SK-N-SH treated with all-trans-retinoic acid at 6 μM for 48 hours (cell line): Measurements from ENCODE around the gene ST3GAL3.

Source experiments
- ATAC-seq: fragments of 200-7000 bp; cut with Tn5 transposase; 3 replicates; pipeline ENCODE4 v1.9.1; 2020; ENCODE audit warnings: mild to moderate bottlenecking, moderate library complexity
- ARNTL ChIP-seq: fragments of 450-650 bp; formaldehyde crosslinking; IDR thresholded peaks from 2 replicates; pipeline ENCODE4 v1.5.0; 2020; ENCODE audit warnings: low read depth, mild to moderate bottlenecking, moderate library complexity, borderline replicate concordance
- BACH2 ChIP-seq: fragments of 250-450 bp; sonication (Bioruptor Pico); IDR thresholded peaks from 2 replicates; pipeline ENCODE4 v1.9.0; 2021; ENCODE audit warnings: mild to moderate bottlenecking, borderline replicate concordance
- CSDC2 ChIP-seq: fragments of 250-450 bp; sonication (Bioruptor Pico); IDR thresholded peaks from 2 replicates; pipeline ENCODE4 v1.5.0; 2020; ENCODE audit warnings: mild to moderate bottlenecking, moderate library complexity
- ESRRG ChIP-seq: fragments of 250-450 bp; sonication (Bioruptor Pico); IDR thresholded peaks from 2 replicates; pipeline ENCODE4 v1.6.1; 2021; ENCODE audit warnings: mild to moderate bottlenecking
- GLIS3 ChIP-seq: fragments of 250-450 bp; sonication (Bioruptor Pico); IDR thresholded peaks from 2 replicates; pipeline ENCODE4 v1.5.0; 2020; ENCODE audit warnings: mild to moderate bottlenecking, moderate library complexity
- ISL1 ChIP-seq: fragments of 250-450 bp; sonication (Bioruptor Pico); IDR thresholded peaks from 2 replicates; pipeline ENCODE4 v2.1.2; 2022; ENCODE audit warnings: mild to moderate bottlenecking, moderate library complexity
- OSR1 ChIP-seq: fragments of 250-450 bp; sonication (Bioruptor Pico); IDR thresholded peaks from 2 replicates; pipeline ENCODE4 v1.8.0; 2022; ENCODE audit warnings: moderate library complexity, mild to moderate bottlenecking, inconsistent platforms
- PPARA ChIP-seq: fragments of 250-450 bp; sonication (Bioruptor Pico); IDR thresholded peaks from 2 replicates; pipeline ENCODE4 v1.5.0; 2020; ENCODE audit warnings: mild to moderate bottlenecking, borderline replicate concordance
- RARB ChIP-seq: fragments of 250-450 bp; sonication (Bioruptor Pico); IDR thresholded peaks from 2 replicates; pipeline ENCODE4 v1.8.0; 2021; ENCODE audit warnings: mild to moderate bottlenecking, moderate library complexity
- SNAI2 ChIP-seq: fragments of 250-450 bp; sonication (Bioruptor Pico); IDR thresholded peaks from 2 replicates; pipeline ENCODE4 v1.5.0; 2020; ENCODE audit warnings: mild to moderate bottlenecking, moderate library complexity
- TCF4 ChIP-seq: fragments of 250-450 bp; sonication (Bioruptor Pico); IDR thresholded peaks from 2 replicates; pipeline ENCODE4 v1.8.0; 2021; ENCODE audit warnings: mild to moderate bottlenecking, moderate library complexity, borderline replicate concordance
- TOX ChIP-seq: fragments of 250-450 bp; sonication (Bioruptor Pico); IDR thresholded peaks from 2 replicates; pipeline ENCODE4 v1.8.0; 2021; ENCODE audit warnings: mild to moderate bottlenecking, moderate library complexity, borderline replicate concordance
- ZC3H10 ChIP-seq: fragments of 250-450 bp; sonication (Bioruptor Pico); IDR thresholded peaks from 2 replicates; pipeline ENCODE4 v1.5.1; 2021; ENCODE audit warnings: mild to moderate bottlenecking, moderate library complexity
- ZFP3 ChIP-seq: fragments of 250-450 bp; sonication (Bioruptor Pico); IDR thresholded peaks from 2 replicates; pipeline ENCODE4 v1.5.0; 2020; ENCODE audit warnings: mild to moderate bottlenecking, moderate library complexity
- ZNF565 ChIP-seq: fragments of 450-650 bp; formaldehyde crosslinking; conservative IDR thresholded peaks from 2 replicates; pipeline ENCODE4 v1.5.0; 2020; ENCODE audit warnings: low read depth, mild to moderate bottlenecking, moderate library complexity
- ZNF70 ChIP-seq: fragments of 450-650 bp; formaldehyde crosslinking; IDR thresholded peaks from 2 replicates; pipeline ENCODE4 v1.5.0; 2020; ENCODE audit warnings: mild to moderate bottlenecking, moderate library complexity
- ZNF8 ChIP-seq: fragments of 450-650 bp; formaldehyde crosslinking; IDR thresholded peaks from 2 replicates; pipeline ENCODE4 v1.5.0; 2020; ENCODE audit warnings: mild to moderate bottlenecking, moderate library complexity
- TF ChIP-seq, protein P1 (sequence below): fragments of 250-450 bp; sonication (Bioruptor Pico); IDR thresholded peaks from 2 replicates; pipeline ENCODE4 v1.8.0; 2020; ENCODE audit warnings: mild to moderate bottlenecking, moderate library complexity, borderline replicate concordance
- TF ChIP-seq, protein P2 (sequence below): fragments of 250-450 bp; sonication (Bioruptor Pico); IDR thresholded peaks from 2 replicates; pipeline ENCODE4 v1.5.1; 2021; ENCODE audit warnings: mild to moderate bottlenecking, moderate library complexity
- TF ChIP-seq, protein P3 (sequence below): fragments of 250-450 bp; sonication (Bioruptor Pico); IDR thresholded peaks from 2 replicates; pipeline ENCODE4 v1.8.0; 2021; ENCODE audit warnings: low read depth, mild to moderate bottlenecking, moderate library complexity, borderline replicate concordance
- TF ChIP-seq, protein P4 (sequence below): fragments of 250-450 bp; sonication (Bioruptor Pico); IDR thresholded peaks from 2 replicates; pipeline ENCODE4 v1.5.1; 2020; ENCODE audit warnings: low read depth, mild to moderate bottlenecking, moderate library complexity
- TF ChIP-seq, protein P5 (sequence below): fragments of 250-450 bp; sonication (Bioruptor Pico); IDR thresholded peaks from 2 replicates; pipeline ENCODE4 v1.5.0; 2020; ENCODE audit warnings: mild to moderate bottlenecking, moderate library complexity

ST3GAL3 gene

DNA sequence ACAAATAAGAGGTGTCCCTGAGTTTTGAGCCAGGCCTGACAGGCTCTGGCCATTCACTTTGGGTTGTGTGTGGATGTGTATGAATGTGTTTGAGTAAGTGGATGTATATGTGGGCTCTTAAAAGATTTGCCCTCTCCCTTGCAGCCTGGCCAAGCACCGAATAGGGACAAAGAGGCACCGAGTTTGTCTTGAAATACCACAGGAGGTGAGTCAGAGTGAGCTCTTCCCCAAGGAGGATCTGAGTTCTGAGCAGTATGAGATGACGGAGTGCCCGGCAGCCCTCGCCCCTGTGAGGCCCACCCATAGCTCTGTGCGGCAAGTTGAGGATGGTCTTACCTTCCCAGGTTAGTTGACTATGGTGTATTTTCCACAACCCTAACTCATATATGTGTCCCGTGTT is 38.4 kb upstream of the ST3GAL3 start:
- TF ChIP-seq ZNF70 (CRISPR knock-in tag): no peak
- TF ChIP-seq SNAI2 (CRISPR knock-in tag): no peak
- ATAC-seq: peak; percentile 31; the same call in 1 of the 3 replicates

DNA sequence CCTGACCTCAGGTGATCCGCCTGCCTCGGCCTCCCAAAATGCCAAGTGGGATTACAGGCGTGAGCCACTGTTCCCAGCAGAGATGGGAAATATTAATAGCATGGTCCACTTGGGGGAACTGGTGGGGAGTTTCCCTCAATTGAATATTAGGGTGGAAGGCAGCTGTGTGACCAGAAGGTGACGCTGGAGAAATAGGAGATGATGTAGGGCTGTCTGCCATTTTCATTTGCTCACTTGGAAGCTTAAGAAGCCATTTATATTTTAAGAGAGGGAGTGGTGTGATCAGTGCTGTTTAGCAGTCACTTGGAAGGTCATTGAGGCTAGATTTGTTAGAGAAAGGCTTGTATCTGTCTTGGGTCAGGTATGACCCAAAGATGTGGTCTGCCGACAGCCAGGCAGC is 37.5 kb upstream of the ST3GAL3 start:
- TF ChIP-seq BACH2 (CRISPR knock-in tag): no peak
- TF ChIP-seq, protein P1, sequence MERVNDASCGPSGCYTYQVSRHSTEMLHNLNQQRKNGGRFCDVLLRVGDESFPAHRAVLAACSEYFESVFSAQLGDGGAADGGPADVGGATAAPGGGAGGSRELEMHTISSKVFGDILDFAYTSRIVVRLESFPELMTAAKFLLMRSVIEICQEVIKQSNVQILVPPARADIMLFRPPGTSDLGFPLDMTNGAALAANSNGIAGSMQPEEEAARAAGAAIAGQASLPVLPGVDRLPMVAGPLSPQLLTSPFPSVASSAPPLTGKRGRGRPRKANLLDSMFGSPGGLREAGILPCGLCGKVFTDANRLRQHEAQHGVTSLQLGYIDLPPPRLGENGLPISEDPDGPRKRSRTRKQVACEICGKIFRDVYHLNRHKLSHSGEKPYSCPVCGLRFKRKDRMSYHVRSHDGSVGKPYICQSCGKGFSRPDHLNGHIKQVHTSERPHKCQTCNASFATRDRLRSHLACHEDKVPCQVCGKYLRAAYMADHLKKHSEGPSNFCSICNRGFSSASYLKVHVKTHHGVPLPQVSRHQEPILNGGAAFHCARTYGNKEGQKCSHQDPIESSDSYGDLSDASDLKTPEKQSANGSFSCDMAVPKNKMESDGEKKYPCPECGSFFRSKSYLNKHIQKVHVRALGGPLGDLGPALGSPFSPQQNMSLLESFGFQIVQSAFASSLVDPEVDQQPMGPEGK: no peak
- no peak for TF ChIP-seq TOX (CRISPR knock-in tag)
- no peak for TF ChIP-seq PPARA (CRISPR knock-in tag)
- TF ChIP-seq, protein P2, sequence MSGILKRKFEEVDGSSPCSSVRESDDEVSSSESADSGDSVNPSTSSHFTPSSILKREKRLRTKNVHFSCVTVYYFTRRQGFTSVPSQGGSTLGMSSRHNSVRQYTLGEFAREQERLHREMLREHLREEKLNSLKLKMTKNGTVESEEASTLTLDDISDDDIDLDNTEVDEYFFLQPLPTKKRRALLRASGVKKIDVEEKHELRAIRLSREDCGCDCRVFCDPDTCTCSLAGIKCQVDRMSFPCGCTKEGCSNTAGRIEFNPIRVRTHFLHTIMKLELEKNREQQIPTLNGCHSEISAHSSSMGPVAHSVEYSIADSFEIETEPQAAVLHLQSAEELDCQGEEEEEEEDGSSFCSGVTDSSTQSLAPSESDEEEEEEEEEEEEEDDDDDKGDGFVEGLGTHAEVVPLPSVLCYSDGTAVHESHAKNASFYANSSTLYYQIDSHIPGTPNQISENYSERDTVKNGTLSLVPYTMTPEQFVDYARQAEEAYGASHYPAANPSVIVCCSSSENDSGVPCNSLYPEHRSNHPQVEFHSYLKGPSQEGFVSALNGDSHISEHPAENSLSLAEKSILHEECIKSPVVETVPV (CRISPR knock-in tag): no peak
- TF ChIP-seq ESRRG (CRISPR knock-in tag): no peak
- TF ChIP-seq ZNF8 (CRISPR knock-in tag): no peak
- TF ChIP-seq OSR1: no peak
- no peak for TF ChIP-seq ZC3H10
- no peak for TF ChIP-seq TCF4 (CRISPR knock-in tag)
- TF ChIP-seq SNAI2 (CRISPR knock-in tag): no peak
- TF ChIP-seq ZFP3 (CRISPR knock-in tag): no peak
- TF ChIP-seq, protein P3, sequence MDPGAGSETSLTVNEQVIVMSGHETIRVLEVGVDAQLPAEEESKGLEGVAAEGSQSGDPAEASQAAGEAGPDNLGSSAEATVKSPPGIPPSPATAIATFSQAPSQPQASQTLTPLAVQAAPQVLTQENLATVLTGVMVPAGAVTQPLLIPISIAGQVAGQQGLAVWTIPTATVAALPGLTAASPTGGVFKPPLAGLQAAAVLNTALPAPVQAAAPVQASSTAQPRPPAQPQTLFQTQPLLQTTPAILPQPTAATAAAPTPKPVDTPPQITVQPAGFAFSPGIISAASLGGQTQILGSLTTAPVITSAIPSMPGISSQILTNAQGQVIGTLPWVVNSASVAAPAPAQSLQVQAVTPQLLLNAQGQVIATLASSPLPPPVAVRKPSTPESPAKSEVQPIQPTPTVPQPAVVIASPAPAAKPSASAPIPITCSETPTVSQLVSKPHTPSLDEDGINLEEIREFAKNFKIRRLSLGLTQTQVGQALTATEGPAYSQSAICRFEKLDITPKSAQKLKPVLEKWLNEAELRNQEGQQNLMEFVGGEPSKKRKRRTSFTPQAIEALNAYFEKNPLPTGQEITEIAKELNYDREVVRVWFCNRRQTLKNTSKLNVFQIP (CRISPR knock-in tag): no peak
- no peak for TF ChIP-seq RARB (CRISPR knock-in tag)
- TF ChIP-seq ZNF70 (CRISPR knock-in tag): no peak
- TF ChIP-seq, protein P4, sequence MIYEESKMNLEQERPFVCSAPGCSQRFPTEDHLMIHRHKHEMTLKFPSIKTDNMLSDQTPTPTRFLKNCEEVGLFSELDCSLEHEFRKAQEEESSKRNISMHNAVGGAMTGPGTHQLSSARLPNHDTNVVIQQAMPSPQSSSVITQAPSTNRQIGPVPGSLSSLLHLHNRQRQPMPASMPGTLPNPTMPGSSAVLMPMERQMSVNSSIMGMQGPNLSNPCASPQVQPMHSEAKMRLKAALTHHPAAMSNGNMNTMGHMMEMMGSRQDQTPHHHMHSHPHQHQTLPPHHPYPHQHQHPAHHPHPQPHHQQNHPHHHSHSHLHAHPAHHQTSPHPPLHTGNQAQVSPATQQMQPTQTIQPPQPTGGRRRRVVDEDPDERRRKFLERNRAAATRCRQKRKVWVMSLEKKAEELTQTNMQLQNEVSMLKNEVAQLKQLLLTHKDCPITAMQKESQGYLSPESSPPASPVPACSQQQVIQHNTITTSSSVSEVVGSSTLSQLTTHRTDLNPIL (CRISPR knock-in tag): no peak
- no peak for TF ChIP-seq ISL1 (CRISPR knock-in tag)
- TF ChIP-seq GLIS3: no peak
- TF ChIP-seq ZNF565 (CRISPR knock-in tag): no peak
- no peak for TF ChIP-seq ARNTL (CRISPR knock-in tag)
- TF ChIP-seq, all 23 proteins: peak for 0
- no peak for ATAC-seq

DNA sequence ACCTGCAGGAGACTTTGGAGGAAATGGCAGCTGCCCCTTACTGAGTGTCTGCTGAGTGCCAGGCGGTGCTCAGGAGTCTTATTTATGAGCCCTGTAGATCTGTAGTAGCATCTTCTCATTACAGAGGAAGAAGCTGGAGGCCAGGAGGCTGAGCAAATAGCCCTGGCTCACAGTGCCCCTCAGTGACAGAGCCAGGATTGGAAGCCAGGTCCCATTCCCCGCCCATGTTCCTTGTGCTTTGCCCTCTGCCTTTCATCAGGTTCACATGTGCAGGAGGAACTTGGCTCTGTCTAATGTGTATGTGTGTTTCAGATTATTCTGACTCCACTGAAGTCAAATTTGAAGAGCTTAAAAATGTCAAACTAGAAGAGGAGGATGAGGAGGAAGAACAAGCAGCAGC is 36.1 kb upstream of the ST3GAL3 start:
- TF ChIP-seq PPARA (CRISPR knock-in tag) (no peak), ESRRG (CRISPR knock-in tag) (no peak), ZNF70 (CRISPR knock-in tag) (no peak), ZFP3 (CRISPR knock-in tag) (no peak), ZC3H10 (no peak), CSDC2 (CRISPR knock-in tag) (no peak), ISL1 (CRISPR knock-in tag) (no peak), ZNF565 (CRISPR knock-in tag) (no peak)
- TF ChIP-seq, protein P3 (CRISPR knock-in tag): no peak
- TF ChIP-seq, protein P5, sequence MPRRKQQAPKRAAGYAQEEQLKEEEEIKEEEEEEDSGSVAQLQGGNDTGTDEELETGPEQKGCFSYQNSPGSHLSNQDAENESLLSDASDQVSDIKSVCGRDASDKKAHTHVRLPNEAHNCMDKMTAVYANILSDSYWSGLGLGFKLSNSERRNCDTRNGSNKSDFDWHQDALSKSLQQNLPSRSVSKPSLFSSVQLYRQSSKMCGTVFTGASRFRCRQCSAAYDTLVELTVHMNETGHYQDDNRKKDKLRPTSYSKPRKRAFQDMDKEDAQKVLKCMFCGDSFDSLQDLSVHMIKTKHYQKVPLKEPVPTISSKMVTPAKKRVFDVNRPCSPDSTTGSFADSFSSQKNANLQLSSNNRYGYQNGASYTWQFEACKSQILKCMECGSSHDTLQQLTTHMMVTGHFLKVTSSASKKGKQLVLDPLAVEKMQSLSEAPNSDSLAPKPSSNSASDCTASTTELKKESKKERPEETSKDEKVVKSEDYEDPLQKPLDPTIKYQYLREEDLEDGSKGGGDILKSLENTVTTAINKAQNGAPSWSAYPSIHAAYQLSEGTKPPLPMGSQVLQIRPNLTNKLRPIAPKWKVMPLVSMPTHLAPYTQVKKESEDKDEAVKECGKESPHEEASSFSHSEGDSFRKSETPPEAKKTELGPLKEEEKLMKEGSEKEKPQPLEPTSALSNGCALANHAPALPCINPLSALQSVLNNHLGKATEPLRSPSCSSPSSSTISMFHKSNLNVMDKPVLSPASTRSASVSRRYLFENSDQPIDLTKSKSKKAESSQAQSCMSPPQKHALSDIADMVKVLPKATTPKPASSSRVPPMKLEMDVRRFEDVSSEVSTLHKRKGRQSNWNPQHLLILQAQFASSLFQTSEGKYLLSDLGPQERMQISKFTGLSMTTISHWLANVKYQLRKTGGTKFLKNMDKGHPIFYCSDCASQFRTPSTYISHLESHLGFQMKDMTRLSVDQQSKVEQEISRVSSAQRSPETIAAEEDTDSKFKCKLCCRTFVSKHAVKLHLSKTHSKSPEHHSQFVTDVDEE (CRISPR knock-in tag): no peak
- TF ChIP-seq, protein P2 (CRISPR knock-in tag): no peak
- no peak for ATAC-seq
